Activated CD8-positive, alpha-beta memory T cell treated with anti-CD3 and anti-CD28 coated beads for 1 hour (primary cell): ENCODE data around the gene HK1.

Experiments
- DNase-seq, 2 donors: peaks; one replicate each; pipeline ENCODE4 v3.0.0-alpha.2; 2020; ENCODE audit warnings: low read depth in 1 of 2; ENCODE audit errors: extremely low read depth in 1 of 2

HK1 gene

DNA sequence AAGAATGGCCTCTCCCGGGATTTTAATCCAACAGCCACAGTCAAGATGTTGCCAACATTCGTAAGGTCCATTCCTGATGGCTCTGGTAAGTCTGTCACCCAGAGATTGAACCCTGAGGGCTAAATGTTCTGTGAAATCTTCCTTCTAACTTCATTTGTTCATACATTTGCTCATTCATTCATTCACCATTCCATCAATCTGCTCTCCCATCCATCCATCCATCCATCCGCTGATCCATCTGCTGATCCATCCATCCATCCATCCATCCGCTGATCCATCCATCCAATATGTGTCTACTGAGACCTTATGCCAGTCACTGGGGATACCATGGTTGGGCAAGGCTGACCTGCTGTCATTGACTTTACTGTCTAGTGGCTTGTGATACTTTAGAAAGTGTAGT lies 65.6 kb downstream of the HK1 start:
- DNase-seq: no peak

DNA sequence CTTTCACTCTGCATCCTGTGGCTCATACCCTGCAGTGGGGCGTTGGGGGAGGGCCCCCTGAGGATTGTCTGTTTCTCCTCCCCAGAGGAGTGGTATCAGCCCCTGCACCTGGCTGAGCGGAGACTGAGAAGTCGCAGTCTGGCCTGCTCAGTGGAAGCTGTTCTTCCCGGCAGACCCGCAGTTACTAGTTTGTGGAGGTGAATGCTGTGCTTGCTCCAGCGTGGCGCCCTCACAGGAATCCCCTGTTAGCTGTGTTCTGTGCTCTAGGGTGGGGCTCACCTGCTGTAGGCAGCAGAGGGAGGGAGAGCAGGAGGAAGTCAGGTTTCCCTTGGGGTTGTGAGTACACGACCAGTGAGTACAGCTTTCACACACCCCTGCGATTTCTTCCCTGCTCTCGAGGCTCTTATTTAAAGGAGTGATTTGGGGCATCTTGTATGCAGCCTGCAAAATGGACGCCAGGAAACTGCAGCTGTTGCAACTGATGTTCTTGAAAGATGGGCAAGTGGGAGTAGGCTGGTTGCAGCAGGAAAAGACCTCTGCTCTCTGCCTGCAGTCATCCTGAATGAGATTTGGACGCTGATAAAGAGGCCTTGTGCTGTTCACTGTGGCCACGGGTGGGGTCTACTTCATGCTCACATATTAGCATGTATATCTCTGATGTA lies 66.4 kb downstream of the HK1 start:
- no peak for DNase-seq

DNA sequence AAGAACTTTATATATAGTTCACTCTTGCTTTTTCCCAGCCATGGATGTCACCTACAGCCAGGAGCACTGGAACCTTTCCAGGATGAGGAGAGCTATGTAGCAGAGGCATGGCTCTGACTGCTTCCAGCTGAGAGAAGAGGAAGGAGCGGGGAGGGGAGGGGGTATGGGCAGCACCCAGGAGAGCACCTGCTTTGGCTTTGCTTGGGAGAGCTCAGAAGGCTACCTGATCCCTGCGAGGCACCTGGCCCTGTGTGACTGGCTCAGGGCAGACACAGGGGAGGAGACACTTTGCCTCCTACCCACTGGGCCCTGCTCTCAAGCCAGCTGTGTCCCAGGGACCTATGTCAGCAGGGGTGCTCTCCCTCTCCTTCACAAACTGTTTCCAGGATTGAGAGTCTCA lies 67.1 kb downstream of the HK1 start:
- no peak for DNase-seq

DNA sequence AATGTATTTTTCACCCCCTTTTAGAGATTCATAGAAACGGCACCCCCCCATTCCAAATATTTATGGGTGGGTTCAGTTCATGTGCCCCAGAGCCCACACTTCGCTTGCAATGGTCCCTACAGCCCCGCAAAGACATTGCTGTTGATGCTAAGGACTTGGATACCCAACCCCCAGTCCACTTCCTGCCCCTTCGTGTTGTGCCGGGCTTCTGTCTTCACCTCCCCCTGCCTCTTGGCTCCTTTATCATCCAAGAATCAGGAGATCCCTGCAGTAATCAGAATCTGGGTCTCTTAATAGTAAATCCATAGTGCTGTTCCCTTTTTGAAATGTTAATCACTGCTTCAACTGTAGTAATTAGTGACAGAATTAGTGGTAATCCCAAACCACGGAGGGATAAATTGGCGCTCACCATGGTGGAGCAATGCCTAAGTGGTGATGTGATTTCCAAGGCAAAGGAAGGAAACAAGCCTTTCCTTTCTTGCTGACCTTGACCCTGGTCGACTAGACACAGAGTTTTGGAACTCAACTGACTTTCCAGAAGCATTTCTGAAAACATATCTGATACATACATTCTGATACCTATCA lies 67.7 kb downstream of the HK1 start:
- no peak for DNase-seq

DNA sequence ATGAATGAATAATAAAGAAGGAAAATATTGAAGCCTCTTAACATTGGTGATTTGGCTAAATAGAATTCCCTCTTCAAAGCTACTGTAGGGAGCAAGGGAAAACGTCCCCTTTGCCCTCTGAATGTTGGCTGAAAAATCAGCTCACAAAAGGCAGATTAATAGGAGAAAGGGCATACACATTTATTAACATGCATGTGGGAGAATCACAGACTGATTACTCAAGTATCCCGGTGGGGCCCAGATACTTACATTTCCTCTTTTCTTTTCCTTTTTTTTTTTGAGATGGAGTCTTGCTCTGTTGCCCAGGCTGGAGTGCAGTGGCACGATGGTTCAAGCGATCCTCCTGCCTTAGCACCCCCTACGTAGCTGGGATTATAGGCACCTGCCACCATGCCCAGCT lies 68.5 kb downstream of the HK1 start:
- no peak for DNase-seq

DNA sequence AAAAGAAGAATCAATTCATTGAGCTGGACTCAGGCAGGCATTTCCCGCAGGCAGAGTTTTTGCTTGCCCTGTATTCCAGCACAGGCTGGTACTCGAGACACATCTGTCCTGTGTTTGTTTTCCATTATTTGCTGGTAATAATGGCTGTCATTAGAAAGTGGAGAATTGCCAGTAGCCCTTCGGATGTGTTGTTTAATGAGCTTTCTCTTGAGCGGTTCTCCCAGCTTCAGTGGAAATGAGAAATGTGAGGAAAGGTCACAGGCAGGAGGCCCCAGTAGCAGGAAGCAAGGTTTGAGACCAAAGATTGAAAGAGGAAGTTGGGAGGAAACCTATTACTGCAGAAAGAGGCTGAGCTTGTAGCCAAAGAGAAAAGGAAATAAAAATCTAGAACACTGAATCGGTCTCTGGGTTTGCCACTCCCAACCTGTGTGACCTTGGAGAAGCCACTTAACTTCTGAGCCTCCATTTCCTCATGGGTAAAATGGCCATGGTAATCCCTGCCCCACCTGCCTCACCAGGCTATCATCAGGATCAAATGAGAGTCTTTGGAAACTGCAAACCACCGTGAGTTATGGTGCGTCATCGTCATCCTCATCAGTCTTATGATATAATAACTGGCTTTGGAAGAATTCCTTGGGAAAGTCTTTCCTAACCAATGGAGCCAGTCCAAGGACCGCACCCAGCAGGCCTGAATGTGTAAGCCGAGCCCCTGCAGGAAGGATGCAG lies 70.7 kb downstream of the HK1 start:
- no peak for DNase-seq

DNA sequence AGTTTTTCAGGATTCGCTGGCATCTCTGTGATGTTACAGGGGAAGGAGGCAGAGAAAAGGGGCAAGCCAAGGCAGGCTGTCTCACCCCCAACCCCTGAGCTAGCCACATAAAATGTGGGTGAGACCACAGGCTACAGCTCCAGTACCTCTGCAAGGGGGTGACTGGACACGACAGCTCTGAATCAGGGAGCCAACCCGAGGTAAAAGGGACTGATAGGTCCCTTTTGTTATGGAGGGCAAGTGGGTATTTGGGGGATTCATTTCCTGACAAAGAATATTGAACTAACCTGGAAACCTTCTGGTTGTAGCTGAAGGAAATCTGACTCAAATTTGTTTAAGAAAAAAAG lies 71.2 kb downstream of the HK1 start:
- no peak for DNase-seq

DNA sequence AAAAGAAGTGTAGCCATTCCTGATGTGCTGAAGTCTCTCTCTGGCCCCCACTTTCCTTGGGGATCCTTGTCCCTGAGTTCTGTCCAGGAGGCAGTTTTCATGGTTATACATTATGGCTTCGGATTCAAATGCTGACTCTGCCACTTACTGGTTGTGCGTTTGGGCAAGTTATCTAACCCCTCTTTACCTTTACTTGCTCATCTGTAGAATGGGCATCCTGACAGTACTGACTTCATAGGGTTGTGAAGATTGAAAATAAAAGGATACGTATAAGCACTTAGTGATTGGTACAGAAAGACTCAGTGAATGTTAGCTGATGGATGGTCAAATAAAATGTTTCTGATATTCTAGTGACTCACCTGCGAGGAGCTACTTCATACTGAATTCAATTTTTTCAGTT lies 73.3 kb downstream of the HK1 start:
- DNase-seq: no peak

DNA sequence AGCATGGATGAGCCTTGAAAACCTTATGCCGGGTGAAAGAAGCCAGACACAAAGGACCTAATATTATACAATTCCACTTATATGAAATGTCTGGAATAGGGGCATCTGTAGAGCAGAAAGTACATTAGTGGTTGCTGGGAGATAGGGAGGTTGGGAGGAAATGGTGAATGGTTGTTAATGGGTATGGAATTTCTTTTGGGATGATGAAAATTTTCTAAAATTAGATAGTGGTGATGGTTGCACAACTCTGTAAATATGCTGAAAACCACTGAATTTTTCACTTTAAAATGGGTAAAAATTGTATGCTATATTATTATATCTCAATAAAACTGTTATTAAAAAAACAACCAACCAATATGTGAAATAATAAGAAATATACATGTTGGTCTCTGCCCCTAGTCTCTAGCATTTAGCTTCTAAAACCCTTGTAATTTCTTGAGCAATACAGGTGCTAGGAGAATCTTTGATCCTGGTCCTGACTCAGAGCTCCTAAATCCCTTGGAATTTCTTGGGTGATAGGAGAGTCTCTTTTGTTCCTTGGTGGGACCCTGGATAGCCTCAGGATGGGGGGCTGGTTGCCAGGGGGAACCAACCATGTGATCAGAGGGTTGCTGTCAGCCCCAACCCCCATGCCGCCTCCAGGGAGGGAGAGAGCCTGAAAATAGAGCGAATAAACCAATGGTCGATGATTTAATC lies 74.4 kb downstream of the HK1 start:
- no peak for DNase-seq

DNA sequence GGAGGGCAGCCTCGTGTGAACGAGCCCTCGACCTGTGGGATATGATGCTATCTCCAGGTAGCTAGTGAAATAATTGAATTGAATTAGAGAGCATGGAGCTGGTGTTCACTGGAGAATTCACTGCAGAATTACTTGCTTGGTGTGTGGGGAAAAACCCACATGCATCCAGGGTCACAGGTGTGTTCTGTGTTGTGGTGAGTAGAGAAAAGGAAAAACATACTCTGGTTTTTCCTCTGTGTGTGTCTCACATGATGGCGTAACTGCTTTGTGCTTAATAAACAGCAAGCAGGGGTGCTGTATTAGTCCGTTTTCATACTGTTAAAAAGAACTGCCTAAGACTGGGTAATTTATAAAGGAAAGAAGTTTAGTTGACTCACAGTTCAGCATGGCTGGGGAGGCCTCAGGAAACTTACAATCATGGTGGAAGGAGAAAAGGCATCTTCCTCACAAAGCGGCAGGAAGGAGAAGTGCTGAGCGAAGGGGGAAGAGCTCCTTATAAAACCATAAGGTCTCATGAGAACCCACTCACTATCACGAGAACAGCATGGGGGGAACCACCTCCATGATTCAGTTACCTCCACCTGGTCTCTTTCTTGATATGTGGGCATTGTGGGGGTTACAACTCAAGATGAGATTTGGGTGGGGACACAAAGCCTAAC lies 75.8 kb downstream of the HK1 start:
- DNase-seq: no peak

DNA sequence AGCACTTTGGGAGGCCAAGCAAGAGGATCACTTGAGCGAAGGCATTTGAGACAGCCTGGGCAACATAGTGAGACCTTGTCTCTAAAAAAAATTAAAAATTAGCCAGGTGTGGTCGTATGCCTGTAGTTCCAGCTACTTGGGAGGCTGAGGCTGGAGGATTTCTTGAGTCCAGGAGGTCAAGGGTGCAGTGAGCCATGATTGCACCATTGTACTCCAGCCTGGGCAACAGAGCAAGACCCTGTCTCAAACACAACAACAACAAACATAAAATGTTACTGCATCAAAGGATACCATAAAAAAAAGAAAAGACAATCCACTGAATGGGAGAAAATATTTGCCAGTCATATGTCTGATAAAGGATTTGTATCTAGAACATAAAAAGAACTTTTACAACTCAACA lies 77.9 kb downstream of the HK1 start:
- DNase-seq: no peak

DNA sequence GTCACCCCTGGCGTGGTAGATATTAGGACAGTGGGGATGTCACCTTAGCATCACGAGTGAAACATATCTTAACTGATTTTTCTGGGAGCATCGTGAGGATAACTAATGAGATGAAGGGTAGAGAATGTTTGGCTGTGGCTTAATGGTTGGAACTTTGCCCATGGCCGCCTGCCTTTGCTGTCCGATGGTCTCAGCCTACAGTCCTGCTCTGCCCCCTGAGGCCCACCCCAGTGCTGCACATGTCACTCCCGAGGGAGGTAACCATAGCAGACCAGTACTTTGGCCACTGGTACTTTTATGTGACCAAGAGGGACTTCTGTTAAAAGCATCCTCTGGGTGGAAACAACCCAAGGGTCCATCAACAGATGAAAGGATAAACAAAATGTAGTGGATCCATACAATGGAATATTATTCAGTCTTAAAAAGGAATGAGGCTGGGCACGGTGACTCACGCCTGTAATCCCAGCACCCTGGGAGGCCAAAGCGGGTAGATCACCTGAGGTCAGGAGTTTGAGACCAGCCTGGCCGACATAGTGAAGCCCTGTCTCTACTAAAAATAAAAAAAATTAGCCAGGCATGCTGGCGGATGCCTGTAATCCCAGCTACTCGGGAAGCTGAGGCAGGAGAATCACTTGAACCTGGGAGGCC lies 80.0 kb downstream of the HK1 start:
- DNase-seq: no peak

DNA sequence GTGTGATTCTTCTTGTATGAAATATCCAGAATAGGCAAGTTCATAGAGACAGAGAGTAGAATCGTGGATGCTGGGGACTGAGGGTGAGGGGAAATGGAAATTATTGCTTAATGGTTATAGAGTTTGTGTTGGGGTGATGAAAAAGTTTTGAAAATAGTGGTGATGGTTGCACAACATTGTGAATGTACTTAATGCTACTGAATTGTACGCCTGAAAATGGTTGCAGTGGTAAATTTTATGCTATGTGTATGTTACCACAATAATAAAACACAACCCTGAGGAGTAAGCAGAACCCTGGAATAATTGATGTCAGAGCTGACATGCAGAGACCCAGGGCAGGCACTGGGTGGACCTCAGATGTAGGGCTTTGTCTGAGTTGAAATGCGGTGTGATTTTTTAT lies 80.9 kb downstream of the HK1 start:
- no peak for DNase-seq

DNA sequence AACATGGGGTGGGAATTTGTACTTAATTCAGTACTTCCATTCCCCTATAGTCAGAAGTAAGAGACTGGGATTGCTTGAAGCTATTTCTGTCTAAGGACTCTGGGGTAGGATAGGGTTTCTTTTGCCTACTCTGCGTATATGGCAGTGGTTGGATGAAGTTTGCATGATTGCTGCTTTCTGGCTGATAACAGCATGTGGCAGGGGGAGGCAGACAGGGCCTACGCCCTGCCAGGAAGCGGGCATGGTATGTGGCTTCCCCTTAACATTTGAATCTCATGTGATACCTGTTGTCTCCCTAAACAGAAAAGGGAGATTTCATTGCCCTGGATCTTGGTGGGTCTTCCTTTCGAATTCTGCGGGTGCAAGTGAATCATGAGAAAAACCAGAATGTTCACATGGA lies 81.3 kb downstream of the HK1 start:
- DNase-seq: no peak

DNA sequence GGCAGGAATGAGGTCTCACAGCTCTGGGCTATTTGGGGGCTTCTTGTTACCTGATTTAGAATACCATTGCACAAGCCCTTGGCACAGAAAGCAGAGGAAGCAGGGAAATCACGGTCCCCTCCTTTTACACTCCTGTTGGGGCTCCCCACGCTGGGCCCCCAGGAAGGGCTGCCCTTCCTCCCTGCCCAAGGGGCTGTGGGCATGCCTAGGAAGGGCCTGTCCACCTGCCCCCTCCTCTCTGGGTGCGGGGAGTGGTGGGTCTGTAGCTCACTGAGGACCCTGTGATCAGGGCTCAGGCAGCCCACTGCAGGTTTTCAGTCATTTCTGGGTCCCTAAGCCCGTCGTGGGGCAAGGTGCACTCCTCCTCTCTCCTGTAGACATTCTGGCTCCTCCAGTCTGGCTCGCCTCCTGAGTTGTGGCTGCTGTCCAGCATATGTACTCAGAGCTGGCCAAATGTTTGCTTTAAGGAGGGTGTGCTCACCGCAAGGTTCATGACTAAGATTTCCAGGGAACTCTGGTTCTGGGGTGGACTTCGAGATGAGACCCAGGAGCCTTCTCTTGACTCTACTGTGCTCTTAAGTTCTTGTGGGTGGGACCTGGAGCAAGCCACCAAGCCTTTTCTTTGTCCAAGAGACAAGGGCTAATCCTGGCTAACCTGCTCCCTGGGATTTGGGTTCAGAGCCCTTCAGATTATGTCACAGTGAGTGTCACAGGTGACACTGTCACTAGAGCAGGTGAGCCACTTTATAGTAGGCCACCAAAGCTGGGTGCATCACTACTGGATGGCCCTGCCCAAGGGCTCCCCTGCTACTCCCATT lies 82.4 kb downstream of the HK1 start:
- no peak for DNase-seq

DNA sequence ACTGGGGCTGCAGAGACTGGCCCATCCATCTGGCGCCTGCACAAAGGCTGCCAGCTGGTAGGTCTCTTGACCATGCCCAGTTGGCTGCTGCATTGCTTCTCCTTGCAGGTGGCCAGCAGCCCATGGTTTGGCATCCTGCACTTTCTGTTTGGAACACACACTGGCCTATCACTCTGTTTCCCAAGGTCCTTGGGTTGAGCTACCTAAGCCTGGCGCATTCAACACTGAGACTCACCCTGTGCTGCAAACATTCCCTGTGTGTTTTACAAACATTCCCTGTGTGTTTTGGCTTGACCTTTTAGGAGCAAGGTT lies 83.0 kb downstream of the HK1 start:
- DNase-seq: no peak

DNA sequence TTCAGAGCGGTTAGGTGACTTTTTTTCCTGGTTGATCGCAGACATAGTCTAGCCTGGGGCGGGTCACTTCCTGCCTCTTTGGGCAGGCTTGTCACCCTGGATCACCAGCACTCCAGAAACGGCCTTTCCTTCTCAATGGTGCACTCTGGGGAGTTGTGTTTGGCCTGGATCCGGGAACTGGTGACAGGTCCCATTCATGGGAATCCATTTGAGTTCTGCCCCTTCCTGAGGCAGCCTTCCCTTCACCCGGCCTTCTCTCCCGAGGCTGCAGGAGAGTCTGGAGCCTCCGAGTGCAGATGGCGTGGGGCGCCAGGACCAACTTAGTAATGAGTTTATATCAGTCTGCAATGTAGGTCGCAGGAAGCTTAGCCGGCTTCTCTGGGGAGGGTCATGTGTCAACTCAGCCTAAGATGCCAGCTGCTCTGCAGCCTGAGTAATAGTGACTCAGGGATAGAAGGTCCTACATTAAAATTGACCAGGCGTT lies 84.2 kb downstream of the HK1 start:
- no peak for DNase-seq

DNA sequence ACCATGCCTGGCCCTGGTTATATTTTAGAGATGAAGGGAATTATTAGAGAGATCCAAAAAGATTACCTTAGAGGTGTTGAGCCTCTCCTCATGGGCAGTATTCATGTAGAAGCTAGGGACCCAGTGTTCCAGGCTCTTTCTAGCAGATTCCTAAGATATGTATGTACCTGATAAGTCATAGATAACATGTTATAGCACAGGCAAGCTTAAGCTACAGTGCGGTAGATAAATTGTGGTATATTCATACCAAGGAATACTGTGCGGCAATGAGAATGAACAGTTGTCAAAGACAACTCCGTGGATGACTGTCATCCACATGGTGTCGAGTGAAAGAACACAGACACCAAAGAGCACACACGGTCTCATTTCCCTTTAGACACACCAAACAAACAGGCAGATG lies 85.4 kb downstream of the HK1 start:
- DNase-seq: no peak

DNA sequence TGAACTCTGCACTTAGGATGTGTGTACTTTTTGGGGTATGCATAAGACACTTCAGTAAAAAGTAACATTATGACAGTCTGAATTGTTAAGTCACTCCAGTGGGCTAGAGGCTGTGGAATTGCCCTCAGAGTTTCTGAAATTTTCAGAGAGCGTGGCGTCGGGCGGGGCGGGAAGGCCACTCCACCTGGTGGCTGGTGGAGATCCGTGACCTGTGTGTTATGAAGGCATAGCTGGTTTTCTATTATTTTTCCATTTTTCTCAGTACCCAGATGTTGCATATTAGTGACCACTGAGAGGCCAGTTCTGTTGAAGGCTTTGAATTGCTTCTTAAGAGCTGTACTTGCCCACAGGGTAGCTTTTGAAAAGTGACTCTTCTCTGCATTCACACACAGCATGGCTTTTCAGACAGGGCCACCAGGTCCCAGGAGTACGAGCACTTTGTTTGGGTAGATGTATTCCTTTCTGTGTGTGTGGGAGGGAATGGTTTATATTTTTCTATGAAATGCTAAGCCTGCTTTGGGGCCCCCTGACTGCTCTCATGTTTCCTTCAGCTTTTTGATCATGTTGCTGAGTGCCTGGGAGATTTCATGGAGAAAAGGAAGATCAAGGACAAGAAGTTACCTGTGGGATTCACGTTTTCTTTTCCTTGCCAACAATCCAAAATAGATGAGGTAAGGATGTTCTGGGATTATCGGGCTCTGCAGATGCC lies 86.1 kb downstream of the HK1 start:
- no peak for DNase-seq

DNA sequence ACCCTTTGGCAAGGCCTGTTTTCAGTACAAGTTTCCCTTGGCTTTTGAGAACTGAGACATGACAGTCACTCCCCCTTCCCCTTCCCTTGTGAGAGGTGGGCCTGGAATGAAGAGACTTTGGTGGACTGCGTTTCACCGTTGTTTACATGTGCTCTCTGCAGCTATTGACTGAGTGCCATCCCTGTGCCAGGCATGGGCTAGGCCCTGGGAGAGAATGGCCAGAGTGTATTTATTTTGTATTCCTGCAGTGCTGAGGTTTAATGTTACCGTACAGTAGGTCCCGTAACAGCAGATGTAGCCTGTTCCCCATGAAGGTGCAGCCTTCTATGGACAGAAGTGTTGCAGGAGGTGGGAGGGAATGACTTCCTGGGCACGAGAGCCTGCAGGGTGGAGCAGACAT lies 88.4 kb downstream of the HK1 start:
- DNase-seq: no peak
